Measurements from ENCODE around the gene MSI2. TPM values are rescaled to one million over a fixed set of nuclear protein-coding genes. Genes with fewer than 3 reads are reported as not detected.
A peak's percentile ranks its signal among the peaks of the same experiment; 100 is the strongest.

Gene MSI2
- total and polyA plus RNA-seq, 9 of the 15 experiments (the other 6 are each of a cell fraction or from before 2014, with no cell fraction given) = 4.6 to 61.8 (median 42.4) TPM

- no TSS peak for BruUV-seq (replicated peaks)
- TF ChIP-seq ZNF316 (IDR thresholded peaks at IDR 0.05) = no peak
- TF ChIP-seq MBD1 (CRISPR knock-in tag; IDR thresholded peaks at IDR 0.05) = no peak
- no peak for TF ChIP-seq BRD4 (IDR thresholded peaks at IDR 0.05)
- no peak for TF ChIP-seq TGIF2 (CRISPR knock-in tag; IDR thresholded peaks at IDR 0.05)
- TF ChIP-seq MAX (CRISPR knock-in tag; IDR thresholded peaks at IDR 0.05) = no peak
- TF ChIP-seq HMG20B (CRISPR knock-in tag; IDR thresholded peaks at IDR 0.05) = no peak
- TF ChIP-seq GATA2 (CRISPR knock-in tag; IDR thresholded peaks at IDR 0.05) = no peak
- TF ChIP-seq FIP1L1 (IDR thresholded peaks at IDR 0.05; ENCODE audit: low read depth, low read length, poor library complexity, severe bottlenecking) = no peak
- no peak for TF ChIP-seq AFF4 (CRISPR knock-in tag; IDR thresholded peaks at IDR 0.05)
- TF ChIP-seq TCFL5 (CRISPR knock-in tag; conservative IDR thresholded peaks at IDR 0.05) = no peak
- no peak for TF ChIP-seq SRF (CRISPR knock-in tag; IDR thresholded peaks at IDR 0.05)
- TF ChIP-seq ZNF699 (CRISPR knock-in tag; IDR thresholded peaks at IDR 0.05; ENCODE audit: insufficient replicate concordance) = no peak
- TF ChIP-seq PCBP2 (IDR thresholded peaks at IDR 0.05; ENCODE audit: low read depth, low read length, poor library complexity, severe bottlenecking) = no peak
- CTCF ChIA-PET (ENCODE audit: low intra/inter-chr PET ratio) = no interaction called here
- Histone ChIP-seq H4K20me1 (replicated peaks; ENCODE audit: control insufficient read depth, insufficient read depth, low read length) (no peaks in the 10 kb centered on the region), H3K4me2 (ENCODE audit: insufficient read depth, low read length) (no peak overlapping the region), H3K4me3 (no peak overlapping the region), H3K79me2 (ENCODE audit: control insufficient read depth, insufficient read depth, low read length) (no peaks in the 10 kb centered on the region), H3K27me3 (ENCODE audit: control insufficient read depth in 2 of 2, insufficient read depth in 2 of 2, low read length in 2 of 2) (no peaks in the 10 kb centered on the region), H3K9me1 (ENCODE audit: control insufficient read depth, insufficient read depth, low read length) (no peaks in the 10 kb centered on the region), H2AFZ (ENCODE audit: low read depth, low read length) (no peak overlapping the region), H3K27ac (ENCODE audit: extremely low read depth, low read depth, low read length) (no peak overlapping the region), H3K36me3 (ENCODE audit: control insufficient read depth, insufficient read depth, low read length) (peaks cover 9% of the 10 kb centered on the region; the same call in 2 of the 3 replicates), H3K4me1 (replicated peaks in 1 of 2; ENCODE audit: control insufficient read depth in 2 of 2, insufficient read depth in 2 of 2, low read length in 2 of 2) (peaks cover 0 to 2% of the 10 kb centered on the region in 2 experiments; a peak in 1 of 5 replicates), H3K9ac (ENCODE audit: insufficient read depth in 1 of 2, low read depth in 2 of 2, low read length in 2 of 2) (peak overlapping the region in 1 of 2 experiments; percentile 66; a peak in 2 of 4 replicates), H3K9me3 (replicated peaks; ENCODE audit: control insufficient read depth, insufficient read depth, low read depth, low read length) (no peaks in the 10 kb centered on the region)
- WGBS (ENCODE audit: insufficient coverage, low coverage, missing lambda C conversion rate) = 53% methylated on average over 1 of the region's 1 CpG
- POLR2A ChIA-PET = interaction anchor here (0.7 to 0.9 kb wide), 3 partner anchors 18 to 117 kb away, joined by 3 to 4 read pairs (median 3); no protein-coding TSS in a partner anchor
- in situ Hi-C loops (cut with MboI) (no loop called here), intact Hi-C loops (cut with micrococcal nuclease) (no loop called here)
- ATAC-seq (no peak), DNase-seq (ENCODE audit: extremely low read depth in 1 of 4, low spot score in 3 of 4) (no peak), FAIRE-seq (no peak)
These were observed 369.2 kb downstream of the MSI2 start for GRCh38 chr17:57625511-57625910.

Data from K562 (cell line).